HepG2 (cell line): ENCODE results near the gene FAM229A. TPM values are rescaled to one million over a fixed set of nuclear protein-coding genes. Genes with fewer than 3 reads are reported as not detected.

Experiments used
- CBX5 ChIP-seq: sonication (generic); formaldehyde crosslinking; IDR thresholded peaks from 2 replicates; pipeline ENCODE4 v1.4.0; 2020; ENCODE audit warnings: missing genetic modification reagents, borderline replicate concordance
- CCDC6 ChIP-seq: sonication (generic); formaldehyde crosslinking; IDR thresholded peaks from 2 replicates; pipeline ENCODE4 v1.8.1; 2022; ENCODE audit warnings: mild to moderate bottlenecking, missing genetic modification reagents, moderate library complexity
- FOXP4 ChIP-seq: sonication (generic); formaldehyde crosslinking; IDR thresholded peaks from 2 replicates; pipeline ENCODE4 v1.4.0; 2020; ENCODE audit warnings: missing genetic modification reagents
- KLF6 ChIP-seq: IDR thresholded peaks from 2 replicates; pipeline ENCODE4 v1.8.0; 2016; ENCODE audit warnings: missing biosample characterization, missing genetic modification reagents
- KMT2A ChIP-seq: sonication (generic); formaldehyde crosslinking; IDR thresholded peaks from 2 replicates; pipeline ENCODE4 v1.4.0; 2020; ENCODE audit warnings: missing genetic modification reagents
- PBX3 ChIP-seq: sonication (generic); formaldehyde crosslinking; IDR thresholded peaks from 2 replicates; pipeline ENCODE4 v1.8.1; 2023; ENCODE audit warnings: missing genetic modification reagents, inconsistent platforms, borderline replicate concordance
- RELA ChIP-seq: sonication (generic); formaldehyde crosslinking; IDR thresholded peaks from 2 replicates; pipeline ENCODE4 v1.4.0; 2020; ENCODE audit warnings: missing genetic modification reagents
- SKI ChIP-seq: fragments of 450-650 bp; IDR thresholded peaks from one replicate; pipeline ENCODE4 v1.6.1; 2018; ENCODE audit warnings: mild to moderate bottlenecking; ENCODE audit not compliant: partially characterized antibody
- SMYD3 ChIP-seq: sonication (generic); formaldehyde crosslinking; IDR thresholded peaks from 2 replicates; pipeline ENCODE4 v1.8.1; 2023; ENCODE audit warnings: mild to moderate bottlenecking, missing genetic modification reagents
- ZBTB37 ChIP-seq: sonication (generic); formaldehyde crosslinking; IDR thresholded peaks from 2 replicates; pipeline ENCODE4 v1.4.0; 2020; ENCODE audit warnings: mild to moderate bottlenecking, missing genetic modification reagents
- ZNF10 ChIP-seq: sonication (generic); formaldehyde crosslinking; IDR thresholded peaks from 2 replicates; pipeline ENCODE4 v1.4.0; 2020; ENCODE audit warnings: mild to moderate bottlenecking, low read depth, missing genetic modification reagents, borderline replicate concordance
- ZNF281 ChIP-seq: sonication (generic); formaldehyde crosslinking; IDR thresholded peaks from 2 replicates; pipeline ENCODE4 v1.4.0; 2020; ENCODE audit warnings: missing genetic modification reagents, borderline replicate concordance
- ZNF331 ChIP-seq: sonication (generic); formaldehyde crosslinking; IDR thresholded peaks from 2 replicates; pipeline ENCODE4 v1.4.0; 2020; ENCODE audit warnings: missing genetic modification reagents
- ZNF350 ChIP-seq: sonication (generic); formaldehyde crosslinking; IDR thresholded peaks from 2 replicates; pipeline ENCODE4 v1.4.0; 2020; ENCODE audit warnings: mild to moderate bottlenecking, low read depth, missing genetic modification reagents, borderline replicate concordance
- ZNF788 ChIP-seq: sonication (generic); formaldehyde crosslinking; IDR thresholded peaks from 2 replicates; pipeline ENCODE4 v1.5.0; 2020; ENCODE audit warnings: mild to moderate bottlenecking, missing genetic modification reagents, borderline replicate concordance
- ZNF83 ChIP-seq: sonication (generic); formaldehyde crosslinking; IDR thresholded peaks from 2 replicates; pipeline ENCODE4 v1.4.0; 2020; ENCODE audit warnings: missing genetic modification reagents, mild to moderate bottlenecking, borderline replicate concordance
- polyA plus RNA-seq, 8 experiments: library from polyadenylated mRNA; depleted of rRNA in 3 of 8; stranded (reverse) in 7 of 8; unstranded in 1 of 8; fragments of >200 nt; fragmentation: Illumina TruSeq in 4 of 8; extraction: Trizol in 4 of 8; gene quantifications; 2 replicates each; pipeline versions ENCODE4 v1.2.1 to v1.2.3, GENCODE V29; 2011 to 2016; ENCODE audit warnings: low read depth in 4 of 8, missing spikeins in 1 of 8, mixed read lengths in 1 of 8; ENCODE audit not compliant: insufficient read depth in 1 of 8
- total RNA-seq, 5 experiments: library from RNA; depleted of rRNA; stranded (reverse); fragments of >200 nt; fragmentation: Illumina TruSeq; extraction: Trizol; gene quantifications; 2 replicates each; pipeline ENCODE4 v1.2.3, GENCODE V29; 2016; ENCODE audit warnings: low read depth in 1 of 5
- TF ChIP-seq, protein P1 (sequence below): sonication (generic); formaldehyde crosslinking; IDR thresholded peaks from 2 replicates; pipeline ENCODE4 v1.8.0; 2022; ENCODE audit warnings: missing genetic modification reagents, mild to moderate bottlenecking, borderline replicate concordance
- TF ChIP-seq, protein P2 (sequence below): sonication (generic); formaldehyde crosslinking; IDR thresholded peaks from 2 replicates; pipeline ENCODE4 v1.5.0; 2020; ENCODE audit warnings: missing genetic modification reagents
- TF ChIP-seq, protein P3 (sequence below): IDR thresholded peaks from 2 replicates; pipeline ENCODE4 v1.6.1; 2012; ENCODE audit warnings: inconsistent platforms

FAM229A gene
- total and polyA plus RNA-seq, 2 of the 13 experiments (the other 11 are each of a cell fraction or from before 2014, with no cell fraction given): 3.2 to 17.6 TPM

GRCh38 chr1:32334864-32335534 lies 27.3 kb downstream of the FAM229A start (continued):
- TF ChIP-seq RELA (no peak), SMYD3 (CRISPR knock-in tag) (no peak), ZNF281 (CRISPR knock-in tag) (peak; percentile 39; the same call in 1 of the 2 replicates), ZNF10 (CRISPR knock-in tag) (no peak), ZNF331 (peak; percentile 32; the same call in 1 of the 2 replicates), ZBTB37 (CRISPR knock-in tag) (no peak), ZNF788 (CRISPR knock-in tag) (0 out of 2 replicates have a peak, but pooled peaks have one; percentile 36), KMT2A (CRISPR knock-in tag) (peak; percentile 52; the same call in 1 of the 2 replicates), KLF6 (CRISPR knock-in tag) (no peak), ZNF350 (CRISPR knock-in tag) (0 out of 2 replicates have a peak, but pooled peaks have one; percentile 27), SKI (no peak), FOXP4 (CRISPR knock-in tag) (no peak), CBX5 (CRISPR knock-in tag) (no peak), PBX3 (CRISPR knock-in tag) (no peak), ZNF83 (CRISPR knock-in tag) (no peak), CCDC6 (CRISPR knock-in tag) (no peak)
- TF ChIP-seq, protein P1, sequence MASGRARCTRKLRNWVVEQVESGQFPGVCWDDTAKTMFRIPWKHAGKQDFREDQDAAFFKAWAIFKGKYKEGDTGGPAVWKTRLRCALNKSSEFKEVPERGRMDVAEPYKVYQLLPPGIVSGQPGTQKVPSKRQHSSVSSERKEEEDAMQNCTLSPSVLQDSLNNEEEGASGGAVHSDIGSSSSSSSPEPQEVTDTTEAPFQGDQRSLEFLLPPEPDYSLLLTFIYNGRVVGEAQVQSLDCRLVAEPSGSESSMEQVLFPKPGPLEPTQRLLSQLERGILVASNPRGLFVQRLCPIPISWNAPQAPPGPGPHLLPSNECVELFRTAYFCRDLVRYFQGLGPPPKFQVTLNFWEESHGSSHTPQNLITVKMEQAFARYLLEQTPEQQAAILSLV: no peak; the same call in 1 of the 2 replicates
- TF ChIP-seq, protein P2, sequence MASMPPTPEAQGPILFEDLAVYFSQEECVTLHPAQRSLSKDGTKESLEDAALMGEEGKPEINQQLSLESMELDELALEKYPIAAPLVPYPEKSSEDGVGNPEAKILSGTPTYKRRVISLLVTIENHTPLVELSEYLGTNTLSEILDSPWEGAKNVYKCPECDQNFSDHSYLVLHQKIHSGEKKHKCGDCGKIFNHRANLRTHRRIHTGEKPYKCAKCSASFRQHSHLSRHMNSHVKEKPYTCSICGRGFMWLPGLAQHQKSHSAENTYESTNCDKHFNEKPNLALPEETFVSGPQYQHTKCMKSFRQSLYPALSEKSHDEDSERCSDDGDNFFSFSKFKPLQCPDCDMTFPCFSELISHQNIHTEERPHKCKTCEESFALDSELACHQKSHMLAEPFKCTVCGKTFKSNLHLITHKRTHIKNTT (CRISPR knock-in tag): no peak
- TF ChIP-seq, protein P3, sequence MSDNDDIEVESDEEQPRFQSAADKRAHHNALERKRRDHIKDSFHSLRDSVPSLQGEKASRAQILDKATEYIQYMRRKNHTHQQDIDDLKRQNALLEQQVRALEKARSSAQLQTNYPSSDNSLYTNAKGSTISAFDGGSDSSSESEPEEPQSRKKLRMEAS: peak; percentile 50; the same call in 1 of the 2 replicates
